GM18517 (cell line): ENCODE measurements around the gene CDH20.
"Not testable (repeated sequence)": the region's sequence is repeated elsewhere in the genome, so short reads cannot be mapped to it uniquely, and the experiment has no call there.

ENCODE experiments used
- ATAC-seq: cut with Tn5 transposase; IDR thresholded peaks from one replicate; pipeline ENCODE4 v1.9.1; 2021; ENCODE audit warnings: mild to moderate bottlenecking, moderate library complexity; ENCODE audit not compliant: unreplicated experiment

Gene CDH20

GRCh38 chr18:61340148-61340547 is 6.9 kb downstream of the CDH20 start:
- ATAC-seq, result no peak

GRCh38 chr18:61348230-61348629 is 15.0 kb downstream of the CDH20 start:
- ATAC-seq, result no peak

- no peak for ATAC-seq
These were observed 17.3 kb downstream of the CDH20 start for GRCh38 chr18:61350578-61350977.

DNA sequence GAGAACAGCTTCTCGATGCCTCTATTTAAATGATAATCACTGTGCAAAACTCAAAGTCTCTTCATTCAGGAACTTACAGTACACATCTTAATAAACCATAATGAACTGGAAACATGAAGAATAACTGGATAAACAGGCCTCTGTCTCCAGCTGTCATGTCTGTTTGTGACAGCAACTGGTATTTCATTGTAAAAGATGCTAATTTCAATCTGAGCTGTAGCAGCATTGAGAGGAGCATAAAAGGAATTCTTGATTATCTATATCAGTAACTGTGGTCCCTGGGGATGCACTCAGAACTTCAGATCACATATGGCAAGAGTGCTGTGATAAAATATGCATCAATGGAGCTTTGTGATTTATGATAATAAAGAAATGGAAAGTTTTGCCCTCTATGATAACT is 18.8 kb downstream of the CDH20 start:
- ATAC-seq, result no peak

GRCh38 chr18:61352611-61353010 is 19.4 kb downstream of the CDH20 start:
- no peak for ATAC-seq

DNA sequence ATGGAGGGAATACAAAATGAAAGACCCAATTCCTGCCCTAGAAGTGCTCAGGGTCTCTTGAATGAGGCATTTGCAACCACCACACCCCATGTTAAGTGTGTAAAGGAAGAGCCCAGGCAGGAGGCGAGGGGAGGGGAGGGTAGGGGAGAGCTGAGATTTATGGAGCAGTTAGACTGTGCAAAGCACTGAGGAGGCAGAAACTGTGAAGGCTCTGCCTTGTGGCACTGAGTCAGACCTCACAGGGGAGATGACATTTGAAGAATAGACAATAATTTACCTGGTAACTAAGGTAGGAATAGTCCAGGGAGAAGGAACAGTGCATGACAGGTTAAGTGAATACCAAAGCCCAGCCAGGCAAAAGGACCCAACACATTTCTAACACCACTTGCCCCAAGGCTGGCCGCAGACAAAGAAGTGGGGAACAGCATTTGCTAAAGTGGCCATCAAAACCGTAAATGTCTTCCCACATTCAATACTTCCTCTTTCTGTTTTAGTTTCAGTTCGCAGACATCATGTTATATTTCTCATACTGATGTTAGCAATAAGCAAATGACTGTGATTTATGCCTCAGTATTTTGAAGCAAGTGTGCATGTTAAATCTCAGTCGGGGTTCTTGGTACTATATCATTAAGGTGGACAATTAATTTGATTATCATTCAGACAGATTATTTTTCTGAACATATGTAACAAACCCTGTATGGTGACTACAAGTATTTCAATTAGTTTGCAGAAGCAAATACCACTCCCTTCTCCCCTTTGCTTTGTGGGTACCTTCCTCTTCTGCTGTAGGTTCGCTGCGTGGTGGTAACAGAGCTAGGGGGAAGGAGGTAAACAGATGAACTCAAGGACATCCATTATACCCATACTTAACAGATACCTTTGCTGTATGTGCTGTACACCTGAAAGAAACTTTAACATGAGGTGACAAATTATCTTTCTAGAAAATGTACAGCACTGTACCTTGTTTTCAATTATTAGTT is 27.5 kb downstream of the CDH20 start:
- peak; percentile 98 for ATAC-seq

DNA sequence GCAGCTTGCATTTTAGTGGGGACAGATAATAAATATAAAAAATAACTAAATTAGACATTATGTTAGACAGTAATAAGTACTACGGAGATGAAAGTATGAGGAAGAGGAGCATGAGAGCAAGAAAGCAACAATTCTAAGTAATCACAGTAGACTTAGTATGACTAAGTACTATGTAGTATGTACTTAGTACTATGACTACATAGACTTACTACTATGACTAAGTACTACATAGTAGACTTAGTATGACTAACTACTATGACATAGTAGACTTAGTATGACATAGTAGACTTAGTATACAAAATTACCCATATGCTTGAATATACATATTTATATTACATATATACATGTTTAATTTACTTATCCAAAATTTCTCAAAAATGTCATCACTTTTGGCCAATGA is 29.3 kb downstream of the CDH20 start:
- ATAC-seq, result no peak

- no peak for ATAC-seq
These were observed 31.7 kb downstream of the CDH20 start for GRCh38 chr18:61364953-61365352.

- no peak for ATAC-seq
These were observed 34.8 kb downstream of the CDH20 start for GRCh38 chr18:61368001-61368400.

DNA sequence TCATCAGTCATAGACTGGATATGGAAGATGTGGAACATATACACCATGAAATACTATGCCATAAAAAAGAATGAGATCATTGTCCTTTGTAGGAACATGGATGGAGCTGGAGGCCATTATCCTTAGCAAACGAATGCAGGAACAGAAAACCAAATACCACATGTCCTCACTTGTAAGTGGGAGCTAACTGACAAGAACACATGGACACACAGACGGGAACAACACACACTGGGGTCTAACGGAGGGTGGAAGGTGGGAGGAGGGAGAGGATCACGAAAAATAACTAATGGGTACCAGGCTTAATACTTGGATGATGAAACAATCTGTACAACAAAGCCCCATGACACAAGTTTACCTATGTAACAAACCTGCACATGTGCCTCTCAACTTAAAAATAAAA is 36.4 kb downstream of the CDH20 start:
- not testable (repeated sequence) for ATAC-seq

DNA sequence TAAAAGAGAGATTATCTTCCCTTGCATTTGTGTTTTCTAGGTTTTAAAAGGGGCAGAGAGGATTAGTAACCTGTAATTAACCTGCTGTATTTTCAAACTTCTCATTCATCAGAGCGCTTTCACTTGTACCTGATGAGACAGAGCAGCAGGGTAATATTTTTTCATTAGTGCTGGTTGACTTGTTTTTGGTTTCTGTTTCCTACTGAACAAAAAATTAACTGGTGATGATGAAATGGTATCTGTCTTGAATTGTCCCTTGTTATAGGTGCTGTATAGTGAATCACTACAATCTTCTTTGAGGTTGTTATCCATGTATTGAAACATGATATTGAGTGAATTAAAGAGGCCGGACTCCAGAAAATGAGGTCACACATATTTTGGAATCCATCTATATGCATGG is 37.9 kb downstream of the CDH20 start:
- ATAC-seq, result no peak

DNA sequence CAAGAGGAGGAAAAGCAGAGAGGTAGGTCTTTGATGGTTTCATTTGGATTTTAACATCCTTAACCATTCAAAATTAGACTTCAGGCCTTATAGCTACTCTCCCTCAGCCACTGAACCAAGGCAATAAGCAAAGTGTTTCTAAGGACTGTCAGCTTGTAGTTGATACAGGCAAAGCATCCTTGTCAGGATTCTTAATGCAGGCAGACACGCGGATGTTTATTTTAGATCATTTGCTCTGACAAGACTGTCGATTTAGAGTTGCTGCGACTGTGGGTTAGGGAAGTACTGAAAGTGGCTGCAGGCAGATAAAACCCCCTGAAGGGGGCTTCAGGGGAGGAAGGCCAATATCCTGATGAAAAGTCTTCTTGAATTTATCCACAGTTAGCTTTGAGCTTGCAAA is 46.6 kb downstream of the CDH20 start:
- no peak for ATAC-seq

GRCh38 chr18:61388010-61388409 is 54.8 kb downstream of the CDH20 start:
- no peak for ATAC-seq

DNA sequence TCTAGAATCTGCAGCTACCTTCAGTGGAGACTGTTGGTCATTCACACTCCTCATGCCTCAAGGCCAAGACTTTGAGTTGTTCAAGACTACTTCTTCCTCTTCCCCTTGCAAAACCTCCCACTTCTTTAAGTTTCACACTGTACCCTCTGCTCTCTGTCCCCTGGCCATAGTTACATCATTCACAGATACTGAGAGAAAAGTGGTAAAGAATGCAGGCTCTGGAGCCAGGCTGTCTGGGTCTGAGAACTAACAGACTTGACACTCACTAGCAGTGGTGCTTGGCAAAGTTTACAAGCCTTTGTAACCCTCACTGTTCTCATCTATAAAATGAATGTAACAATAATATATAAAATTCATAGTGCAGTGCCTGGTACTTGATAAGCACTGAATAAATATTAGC is 61.8 kb downstream of the CDH20 start:
- no peak for ATAC-seq

- ATAC-seq, result no peak
These were observed 64.0 kb downstream of the CDH20 start for GRCh38 chr18:61397222-61397621.

DNA sequence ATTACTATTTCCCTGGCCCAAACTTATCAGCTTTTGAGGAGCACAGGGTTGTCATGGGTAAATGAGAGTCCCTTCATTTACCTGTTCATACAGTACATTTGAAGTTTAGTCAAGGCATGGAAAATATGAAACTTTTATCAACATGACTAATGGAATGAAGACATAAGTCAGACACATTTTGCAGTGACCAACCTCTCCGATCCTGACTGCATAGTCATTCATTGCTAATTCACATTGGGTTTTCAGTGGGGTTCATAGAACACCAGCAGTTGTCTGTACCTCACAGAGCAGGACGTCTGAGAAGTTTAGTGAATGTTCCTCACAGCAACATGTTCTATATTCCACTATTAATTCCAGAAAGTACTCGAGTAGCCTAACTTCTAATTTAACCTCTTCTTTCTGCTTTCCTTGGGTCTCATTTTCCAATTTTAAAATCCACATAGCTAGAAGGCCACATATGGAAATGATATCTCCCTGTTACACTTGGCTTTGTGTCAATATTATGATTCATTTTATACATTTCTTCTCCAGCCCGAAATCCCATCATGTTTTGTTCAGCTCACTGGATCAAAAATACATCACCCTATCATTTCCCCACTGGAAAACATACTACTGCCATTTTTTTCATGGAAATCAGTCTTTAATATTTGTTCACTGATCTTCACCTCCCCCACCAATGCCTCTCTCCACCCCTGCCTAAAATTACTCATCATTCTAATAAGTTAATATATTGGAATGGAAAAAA is 65.9 kb downstream of the CDH20 start:
- no peak for ATAC-seq

- ATAC-seq, result no peak
These were observed 66.9 kb downstream of the CDH20 start for GRCh38 chr18:61400016-61400635.

DNA sequence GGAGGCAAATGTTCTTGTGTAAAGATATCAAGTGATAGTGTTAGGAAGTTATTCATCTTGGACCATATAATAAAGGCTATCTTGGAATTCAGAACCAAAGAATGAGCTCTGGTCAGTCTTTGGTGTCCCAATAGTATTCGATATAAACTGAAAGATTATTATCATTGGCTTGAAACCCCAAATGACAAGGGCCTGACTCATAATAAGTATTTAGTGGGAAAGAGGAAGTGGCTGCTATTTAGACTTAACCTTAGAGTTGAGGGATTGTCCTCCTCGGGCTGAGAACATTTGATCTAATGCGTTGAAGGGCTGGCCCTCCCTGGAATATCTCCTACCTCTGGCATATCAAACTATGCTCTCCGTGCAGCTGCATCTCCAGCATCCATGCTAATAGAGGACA is 67.5 kb downstream of the CDH20 start:
- ATAC-seq, result no peak

- no peak for ATAC-seq
These were observed 69.5 kb downstream of the CDH20 start for GRCh38 chr18:61402726-61403125.

DNA sequence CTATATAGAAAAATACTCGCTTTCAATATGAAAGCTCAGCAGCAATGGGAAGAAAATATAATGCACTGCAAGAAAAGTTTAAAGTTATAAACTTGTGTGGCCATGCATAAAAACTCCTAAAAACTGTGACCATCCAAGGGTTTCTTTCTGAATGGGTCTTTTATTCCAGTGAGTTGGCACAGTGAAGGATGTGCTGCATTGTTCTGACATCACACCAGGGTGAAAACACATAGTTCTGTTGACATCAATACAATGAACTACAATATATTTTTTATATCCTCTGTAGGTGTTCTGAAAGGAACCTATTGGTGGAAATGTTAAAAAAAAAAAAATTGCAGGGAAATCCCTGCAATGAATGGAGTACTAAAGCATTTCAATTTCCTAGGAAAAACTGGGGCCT is 80.2 kb downstream of the CDH20 start:
- ATAC-seq, result no peak

DNA sequence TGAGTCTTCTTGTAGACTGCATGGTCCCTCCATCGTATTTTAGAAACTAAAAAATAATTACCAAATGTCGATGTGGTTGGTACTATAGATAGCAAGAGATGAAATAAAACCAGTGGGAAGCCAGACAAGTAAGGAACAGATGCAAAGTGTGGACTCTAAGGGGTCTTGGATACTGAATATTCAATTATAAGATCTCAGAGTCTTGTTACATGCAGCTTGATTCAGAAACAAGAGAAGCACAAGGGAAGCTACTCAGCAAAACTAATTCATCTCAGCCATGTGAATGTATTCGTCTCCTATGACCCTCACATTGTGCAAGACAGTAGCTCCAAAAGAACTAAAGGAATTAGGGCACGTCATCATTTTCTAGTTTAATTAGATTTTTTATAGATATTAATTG is 80.9 kb downstream of the CDH20 start:
- no peak for ATAC-seq

DNA sequence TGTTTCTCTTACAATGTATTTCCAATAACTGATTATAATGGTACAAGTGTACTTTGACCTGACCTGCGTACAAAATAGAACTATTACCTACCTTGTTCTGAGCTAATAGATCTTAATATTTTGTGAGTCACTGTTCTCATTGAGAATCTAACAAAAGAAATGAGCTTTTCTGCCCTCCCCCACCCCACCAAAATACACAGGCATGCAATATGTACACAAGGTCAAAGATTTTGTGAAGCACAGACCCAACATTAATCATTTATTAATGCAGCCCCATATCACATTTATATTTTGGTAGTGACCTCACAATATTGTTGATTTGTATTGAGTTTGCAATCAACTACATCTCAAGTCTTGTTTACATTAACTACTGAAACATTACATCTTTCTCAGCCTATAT is 86.5 kb downstream of the CDH20 start:
- ATAC-seq, result no peak
